Fibroblast of pulmonary artery (primary cell): ENCODE data around the gene MMEL1.

Experiments
- DNase-seq: peaks from one replicate; pipeline ENCODE4 v3.0.0-alpha.2; 2010; ENCODE audit warnings: low read depth
- H3K4me3 ChIP-seq: replicated peaks from 2 replicates; pipeline ENCODE4 v1.5.1; 2011; ENCODE audit warnings: low read depth, mild to moderate bottlenecking, control low read depth, low read length, moderate library complexity
- TF ChIP-seq, protein P1 (sequence below): IDR thresholded peaks from 2 replicates; pipeline ENCODE4 v1.5.1; 2011; ENCODE audit warnings: mild to moderate bottlenecking, control low read depth, low read length, inconsistent platforms; ENCODE audit errors: missing control alignments

MMEL1 gene

DNA sequence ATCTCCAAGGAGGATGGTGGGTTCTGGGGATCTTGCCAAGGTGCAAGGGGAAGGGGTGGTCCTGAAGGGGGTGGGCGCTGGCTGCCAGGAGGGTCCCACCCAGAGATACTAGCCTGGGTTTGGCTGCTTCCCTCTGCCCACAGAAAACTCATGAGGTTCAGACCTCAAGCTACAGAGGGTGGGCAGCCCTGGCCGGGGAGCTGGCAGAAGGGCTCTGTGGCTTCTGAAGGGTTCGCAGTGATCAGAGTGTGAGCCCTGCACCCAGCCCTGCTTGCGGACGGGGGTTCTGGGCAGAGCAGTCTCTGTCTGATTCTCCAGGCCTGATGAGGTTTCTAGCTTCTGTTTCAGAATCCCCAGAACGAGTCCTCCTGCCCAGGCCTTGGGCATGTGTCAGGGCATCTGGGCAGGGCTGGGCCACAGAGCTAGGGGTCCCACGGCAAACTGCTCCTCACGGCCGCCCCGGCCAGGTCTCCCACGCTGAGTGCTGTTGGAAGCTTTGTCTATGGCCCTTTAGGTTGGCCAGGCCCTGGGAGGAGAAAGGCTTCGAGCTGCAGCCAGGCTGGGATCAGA is 635 bp upstream of the MMEL1 start:
- no peak overlapping the region for H3K4me3 ChIP-seq
- TF ChIP-seq, protein P1, sequence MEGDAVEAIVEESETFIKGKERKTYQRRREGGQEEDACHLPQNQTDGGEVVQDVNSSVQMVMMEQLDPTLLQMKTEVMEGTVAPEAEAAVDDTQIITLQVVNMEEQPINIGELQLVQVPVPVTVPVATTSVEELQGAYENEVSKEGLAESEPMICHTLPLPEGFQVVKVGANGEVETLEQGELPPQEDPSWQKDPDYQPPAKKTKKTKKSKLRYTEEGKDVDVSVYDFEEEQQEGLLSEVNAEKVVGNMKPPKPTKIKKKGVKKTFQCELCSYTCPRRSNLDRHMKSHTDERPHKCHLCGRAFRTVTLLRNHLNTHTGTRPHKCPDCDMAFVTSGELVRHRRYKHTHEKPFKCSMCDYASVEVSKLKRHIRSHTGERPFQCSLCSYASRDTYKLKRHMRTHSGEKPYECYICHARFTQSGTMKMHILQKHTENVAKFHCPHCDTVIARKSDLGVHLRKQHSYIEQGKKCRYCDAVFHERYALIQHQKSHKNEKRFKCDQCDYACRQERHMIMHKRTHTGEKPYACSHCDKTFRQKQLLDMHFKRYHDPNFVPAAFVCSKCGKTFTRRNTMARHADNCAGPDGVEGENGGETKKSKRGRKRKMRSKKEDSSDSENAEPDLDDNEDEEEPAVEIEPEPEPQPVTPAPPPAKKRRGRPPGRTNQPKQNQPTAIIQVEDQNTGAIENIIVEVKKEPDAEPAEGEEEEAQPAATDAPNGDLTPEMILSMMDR, result no peak
- DNase-seq, result no peak

DNA sequence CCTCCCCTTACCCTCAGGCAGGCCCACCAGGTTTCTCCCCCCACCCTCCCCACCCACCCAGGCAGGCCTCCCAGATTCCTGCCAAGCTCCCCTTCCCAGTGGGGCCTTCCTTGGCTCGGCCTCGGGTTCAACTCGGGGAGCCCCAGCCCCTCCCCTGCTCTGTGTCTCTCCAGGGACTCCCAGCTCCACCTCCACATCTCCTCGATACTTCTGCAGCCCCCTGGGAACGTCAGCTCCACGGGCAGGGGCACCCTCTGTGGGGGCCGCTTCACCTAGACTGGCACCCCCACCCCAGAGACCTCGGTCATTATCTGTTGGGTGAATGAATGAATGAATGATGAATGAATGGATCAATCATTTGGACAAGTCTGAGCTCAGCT is 775 bp downstream of the MMEL1 start:
- TF ChIP-seq, protein P1, result no peak
- no peak overlapping the region for H3K4me3 ChIP-seq
- no peak for DNase-seq

DNA sequence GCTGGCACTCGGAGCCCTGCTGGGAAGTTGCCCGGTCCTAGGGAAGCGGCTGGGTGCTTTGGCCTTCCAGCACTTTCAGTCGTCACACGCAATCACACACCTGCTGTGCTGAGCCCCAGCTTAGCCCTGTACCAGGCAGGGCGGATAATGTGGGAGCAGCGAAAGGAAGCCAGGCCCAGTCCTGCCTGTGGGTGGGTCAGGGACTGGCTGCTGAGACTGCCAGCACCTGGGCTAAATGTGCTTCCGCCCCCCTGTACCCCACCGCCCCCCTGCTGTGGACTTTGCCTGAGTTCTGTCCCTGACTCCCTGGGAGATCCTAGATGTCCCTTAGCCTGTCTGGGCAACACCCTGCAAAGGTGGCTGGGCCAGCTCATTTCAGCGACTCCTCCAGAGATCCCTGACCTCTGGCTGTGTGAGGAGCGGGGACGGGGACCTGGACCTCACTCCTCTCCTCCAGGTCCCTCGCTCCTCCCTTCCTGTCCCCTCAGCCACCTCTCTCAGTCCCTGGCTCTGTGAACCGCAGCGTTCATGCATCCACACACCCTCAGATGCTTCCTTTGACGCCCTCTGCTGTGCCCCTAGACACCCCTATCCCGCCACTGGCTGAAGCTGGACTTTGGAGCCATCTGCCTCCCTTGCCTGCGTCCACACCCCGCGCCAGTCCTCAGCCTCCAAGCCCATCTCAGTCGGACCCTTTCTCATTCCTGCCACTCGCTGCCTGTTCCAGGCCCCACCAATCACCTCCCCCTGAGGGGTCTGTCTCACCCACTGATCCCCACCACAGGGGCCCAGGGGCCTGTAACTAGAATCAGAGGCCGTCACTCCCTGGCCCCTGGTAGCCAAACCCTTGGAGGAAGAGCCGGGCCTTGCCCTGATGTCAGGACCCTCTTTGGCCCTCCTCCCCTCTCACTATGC is 1.4 kb downstream of the MMEL1 start:
- TF ChIP-seq, protein P1, result no peak
- no peak overlapping the region for H3K4me3 ChIP-seq
- no peak for DNase-seq

DNA sequence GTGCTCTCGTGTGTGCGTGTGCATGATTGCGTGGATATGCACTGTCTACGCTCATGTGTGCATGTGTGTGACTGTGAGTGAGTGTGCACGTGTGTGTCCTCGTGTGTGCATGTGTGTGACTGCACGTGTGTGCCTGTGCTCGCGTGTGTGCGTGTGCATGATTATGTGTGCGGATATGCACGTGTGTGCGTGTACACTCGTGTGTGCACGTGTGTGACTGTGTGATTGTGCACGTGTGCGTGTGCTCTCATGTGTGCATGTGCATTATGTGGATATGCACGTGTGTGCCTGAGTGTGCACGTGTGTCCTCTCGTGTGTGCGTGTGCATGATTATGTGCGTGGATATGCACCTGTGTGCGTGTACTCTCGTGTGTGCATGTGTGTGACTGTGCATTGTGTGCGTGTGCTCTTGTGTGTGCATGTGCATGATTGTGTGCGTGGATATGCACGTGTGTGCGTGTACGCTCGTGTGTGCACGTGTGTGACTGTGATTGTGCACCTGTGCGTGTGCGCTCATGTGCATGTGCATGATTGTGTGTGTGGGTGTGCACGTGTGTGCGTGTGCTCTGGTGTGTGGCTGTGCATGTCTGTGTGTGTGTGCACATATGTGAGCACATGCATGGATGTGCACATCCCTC is 2.2 kb downstream of the MMEL1 start:
- DNase-seq, result no peak
- H3K4me3 ChIP-seq, result no peak overlapping the region
- TF ChIP-seq, protein P1, result no peak

DNA sequence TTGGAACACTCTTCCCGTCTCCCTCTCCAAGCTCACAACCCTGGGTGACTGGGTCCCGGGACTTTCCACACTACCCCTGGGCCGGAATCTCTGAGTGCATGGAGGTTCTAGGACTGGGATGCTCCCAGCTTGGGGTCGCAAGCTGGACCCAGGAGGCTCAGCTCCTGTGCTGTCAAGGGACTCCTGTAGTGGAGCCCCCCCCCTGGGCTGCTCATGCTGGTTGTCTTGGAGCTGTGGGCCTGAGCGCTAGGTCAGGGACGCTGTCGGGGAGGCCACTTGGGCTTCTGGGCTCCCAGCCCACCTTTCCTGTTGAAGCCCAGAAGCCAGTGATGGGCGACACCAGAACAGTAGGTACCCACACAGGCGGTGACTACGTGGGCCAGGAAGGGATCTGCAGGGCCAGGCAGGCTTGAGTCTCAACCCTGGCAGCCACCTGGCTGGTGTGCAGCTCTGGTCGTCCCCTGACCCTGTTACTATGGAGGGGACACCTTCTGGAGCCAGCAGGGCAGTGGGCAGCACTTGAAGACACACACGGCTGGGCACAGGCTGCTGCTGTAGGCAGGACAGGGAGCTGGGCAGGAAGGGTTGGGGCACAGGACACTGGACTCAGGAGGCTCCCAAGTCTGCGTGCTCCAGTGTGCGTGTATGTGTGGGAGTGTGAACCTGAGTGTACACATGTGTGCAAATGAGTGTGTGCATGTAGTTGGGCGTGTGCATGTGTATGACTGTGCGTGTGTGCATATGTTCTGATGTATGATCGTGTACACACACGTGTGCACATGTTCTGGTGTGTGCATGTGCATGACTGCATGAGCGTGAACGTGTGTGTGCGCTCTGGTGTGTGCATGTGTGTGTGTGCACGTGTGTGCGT is 3.0 kb downstream of the MMEL1 start:
- TF ChIP-seq, protein P1, result no peak
- DNase-seq, result no peak
- H3K4me3 ChIP-seq, result no peak overlapping the region

DNA sequence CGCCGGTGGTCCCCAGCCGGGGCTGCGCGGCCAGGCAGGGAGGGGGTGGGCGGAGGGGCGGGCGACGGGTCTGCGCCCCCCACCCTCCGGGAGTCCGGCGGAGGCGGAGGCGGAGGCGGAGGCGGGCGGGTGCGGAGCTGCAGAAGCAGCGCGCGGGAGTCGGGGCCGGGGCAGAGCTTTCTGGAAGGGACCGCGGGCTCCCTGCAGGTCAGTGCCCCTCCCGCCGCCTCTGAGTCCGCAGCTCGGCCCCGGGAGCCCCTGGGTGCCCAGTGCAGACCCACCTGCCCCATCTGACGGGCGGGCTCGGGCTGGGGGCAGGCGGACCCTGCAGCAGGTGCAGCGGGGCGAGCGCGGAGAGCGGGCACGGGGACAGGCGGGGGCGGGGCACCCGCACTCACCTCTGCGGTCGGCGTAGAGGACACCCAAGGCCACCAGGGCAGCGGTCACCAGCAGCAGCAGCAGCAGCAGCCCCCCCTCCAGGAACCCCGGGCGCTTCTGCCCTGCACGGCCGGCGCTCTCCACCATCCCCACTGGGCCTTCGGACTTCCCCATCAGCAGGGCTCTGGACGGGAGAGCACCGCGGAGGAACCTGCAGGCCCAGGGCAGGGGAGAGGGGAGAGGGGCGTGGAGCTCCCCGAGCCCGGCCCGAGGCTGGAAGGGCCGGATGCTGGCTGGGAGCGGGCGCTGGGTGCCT is 3.7 kb downstream of the MMEL1 start:
- H3K4me3 ChIP-seq, result no peak overlapping the region
- DNase-seq, result no peak
- TF ChIP-seq, protein P1, result no peak
